CD4-positive, CD25-positive, alpha-beta regulatory T cell (primary cell): ENCODE measurements around the gene CATSPER3. TPM values are rescaled to one million over a fixed set of nuclear protein-coding genes. Genes with fewer than 3 reads are reported as not detected.

Experiments used
- ATAC-seq, 2 donors: fragments of 150-1000 bp; cut with Tn5 transposase; one replicate each; pipeline ENCODE4 v1.10.0; 2021; ENCODE audit warnings: low read depth in 2 of 2, moderate number of reproducible peaks in 2 of 2, moderate library complexity in 1 of 2
- DNase-seq, 3 donors: peaks; one replicate each; pipeline versions ENCODE4 v3.0.0 to v3.0.0-alpha.2; 2012 to 2022; ENCODE audit warnings: mixed read lengths in 1 of 3
- H3K27ac ChIP-seq: one replicate; pipeline ENCODE4 v1.7.0; 2013; ENCODE audit warnings: mild to moderate bottlenecking, low read length; ENCODE audit not compliant: insufficient read depth, poor library complexity, severe bottlenecking
- H3K27me3 ChIP-seq: one replicate; pipeline ENCODE4 v1.7.0; 2013; ENCODE audit warnings: low read length; ENCODE audit not compliant: control insufficient read depth, insufficient read depth
- H3K36me3 ChIP-seq: one replicate; pipeline ENCODE4 v1.7.0; 2013; ENCODE audit warnings: mild to moderate bottlenecking, low read length, moderate library complexity; ENCODE audit not compliant: control insufficient read depth, insufficient read depth
- H3K4me1 ChIP-seq: 2 replicates; pipeline ENCODE4 v1.7.0; 2013; ENCODE audit warnings: mild to moderate bottlenecking, low read length; ENCODE audit not compliant: insufficient read depth, control insufficient read depth, poor library complexity, severe bottlenecking
- H3K4me3 ChIP-seq: one replicate; pipeline ENCODE4 v1.7.0; 2013; ENCODE audit warnings: low read depth, mild to moderate bottlenecking, low read length, moderate library complexity
- H3K9me3 ChIP-seq, 2 experiments: 1 replicate in 1 of 2; 2 replicates in 1 of 2; pipeline ENCODE4 v1.7.0; 2013; ENCODE audit warnings: low read length in 2 of 2, mild to moderate bottlenecking in 1 of 2, moderate library complexity in 1 of 2; ENCODE audit not compliant: control insufficient read depth in 2 of 2
- H3K27ac Mint-ChIP-seq, 3 donors: one replicate each; pipeline ENCODE4 v1.8.0; 2020 to 2022; ENCODE audit warnings: mild to moderate bottlenecking in 3 of 3, mixed read lengths in 3 of 3, moderate library complexity in 2 of 3
- H3K27me3 Mint-ChIP-seq: one replicate; pipeline ENCODE4 v1.8.0; 2022; ENCODE audit warnings: mild to moderate bottlenecking, mixed read lengths
- H3K36me3 Mint-ChIP-seq: one replicate; pipeline ENCODE4 v1.8.0; 2020; ENCODE audit warnings: mixed read lengths
- H3K4me1 Mint-ChIP-seq, 4 donors: one replicate each; pipeline ENCODE4 v1.8.0; 2020 to 2022; ENCODE audit warnings: mixed read lengths in 4 of 4, mild to moderate bottlenecking in 1 of 4
- H3K4me3 Mint-ChIP-seq, 4 donors: one replicate each; pipeline ENCODE4 v1.8.0; 2020 to 2022; ENCODE audit warnings: mild to moderate bottlenecking in 4 of 4, mixed read lengths in 4 of 4, moderate library complexity in 3 of 4
- H3K9me3 Mint-ChIP-seq, 7 donors: one replicate each; pipeline ENCODE4 v1.8.0; 2020 to 2022; ENCODE audit warnings: mixed read lengths in 7 of 7, mild to moderate bottlenecking in 3 of 7, moderate library complexity in 2 of 7
- polyA plus RNA-seq, 4 donors: library from polyadenylated mRNA; unstranded; fragments of 300-500 nt; fragmentation: Illumina TruSeq; gene quantifications; one replicate each; pipeline ENCODE4 v1.2.3, GENCODE V29; 2021
- total RNA-seq: library from RNA; stranded (reverse); gene quantifications from one replicate; pipeline ENCODE4 v1.2.3, GENCODE V29; 2022

The CATSPER3 gene
- total and polyA plus RNA-seq, 5 donors from 2014 or later: 0.34 to 1.3 (median 0.37) TPM

DNA sequence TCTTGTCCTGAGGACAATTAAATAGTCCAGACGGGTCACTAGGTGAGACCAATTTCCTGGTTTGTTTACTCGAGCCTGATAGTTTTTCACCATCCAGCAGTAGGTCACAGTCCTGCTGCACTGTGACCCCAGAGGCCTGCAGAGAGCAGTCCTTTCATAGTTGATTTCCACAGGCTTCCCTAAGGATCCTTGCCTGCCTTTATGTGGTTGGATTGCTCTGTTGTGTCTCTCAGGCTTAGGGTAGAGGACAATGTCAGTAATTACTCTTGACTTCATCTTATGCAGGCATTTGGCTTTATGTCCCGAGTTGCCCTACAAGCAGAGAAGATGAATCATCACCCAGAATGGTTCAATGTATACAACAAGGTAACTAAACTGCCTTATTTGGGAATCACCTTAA, 9.0 kb upstream of the CATSPER3 start:
- Histone ChIP-seq H3K4me1 (no peaks in the 10 kb centered on the region), H3K27ac (no peak overlapping the region), H3K4me3 (no peak overlapping the region), H3K36me3 (peaks cover 9% of the 10 kb centered on the region), H3K9me3 (peaks cover 6 to 11% of the 10 kb centered on the region in 2 experiments), H3K27me3 (no peaks in the 10 kb centered on the region)
- ATAC-seq (no peak), DNase-seq (no peak)
- no peak overlapping the region for H3K27ac Mint-ChIP-seq
- H3K27me3 Mint-ChIP-seq: no peaks in the 10 kb centered on the region
- no peak overlapping the region for H3K4me3 Mint-ChIP-seq
- peaks cover 0 to 6% (median 4%) of the 10 kb centered on the region in 4 donors for H3K4me1 Mint-ChIP-seq
- H3K9me3 Mint-ChIP-seq: peaks cover 0 to 11% (median 4%) of the 10 kb centered on the region in 7 donors
- H3K36me3 Mint-ChIP-seq: peaks cover 25% of the 10 kb centered on the region

GRCh38 chr5:134963098-134963497, 4.6 kb upstream of the CATSPER3 start:
- no peak overlapping the region for H3K4me3 ChIP-seq
- H3K4me3 Mint-ChIP-seq: no peak overlapping the region
- peaks cover 9% of the 10 kb centered on the region for H3K36me3 ChIP-seq
- no peaks in the 10 kb centered on the region for H3K9me3 ChIP-seq
- peaks cover 6% of the 10 kb centered on the region for H3K4me1 ChIP-seq
- no peaks in the 10 kb centered on the region for H3K27me3 Mint-ChIP-seq
- no peak for ATAC-seq
- no peak overlapping the region for H3K27ac Mint-ChIP-seq
- H3K36me3 Mint-ChIP-seq: peaks cover 29% of the 10 kb centered on the region
- no peak overlapping the region for H3K27ac ChIP-seq
- no peaks in the 10 kb centered on the region for H3K9me3 Mint-ChIP-seq
- H3K4me1 Mint-ChIP-seq: peaks cover 6 to 22% (median 14%) of the 10 kb centered on the region in 4 donors
- DNase-seq: no peak
- no peaks in the 10 kb centered on the region for H3K27me3 ChIP-seq

DNA sequence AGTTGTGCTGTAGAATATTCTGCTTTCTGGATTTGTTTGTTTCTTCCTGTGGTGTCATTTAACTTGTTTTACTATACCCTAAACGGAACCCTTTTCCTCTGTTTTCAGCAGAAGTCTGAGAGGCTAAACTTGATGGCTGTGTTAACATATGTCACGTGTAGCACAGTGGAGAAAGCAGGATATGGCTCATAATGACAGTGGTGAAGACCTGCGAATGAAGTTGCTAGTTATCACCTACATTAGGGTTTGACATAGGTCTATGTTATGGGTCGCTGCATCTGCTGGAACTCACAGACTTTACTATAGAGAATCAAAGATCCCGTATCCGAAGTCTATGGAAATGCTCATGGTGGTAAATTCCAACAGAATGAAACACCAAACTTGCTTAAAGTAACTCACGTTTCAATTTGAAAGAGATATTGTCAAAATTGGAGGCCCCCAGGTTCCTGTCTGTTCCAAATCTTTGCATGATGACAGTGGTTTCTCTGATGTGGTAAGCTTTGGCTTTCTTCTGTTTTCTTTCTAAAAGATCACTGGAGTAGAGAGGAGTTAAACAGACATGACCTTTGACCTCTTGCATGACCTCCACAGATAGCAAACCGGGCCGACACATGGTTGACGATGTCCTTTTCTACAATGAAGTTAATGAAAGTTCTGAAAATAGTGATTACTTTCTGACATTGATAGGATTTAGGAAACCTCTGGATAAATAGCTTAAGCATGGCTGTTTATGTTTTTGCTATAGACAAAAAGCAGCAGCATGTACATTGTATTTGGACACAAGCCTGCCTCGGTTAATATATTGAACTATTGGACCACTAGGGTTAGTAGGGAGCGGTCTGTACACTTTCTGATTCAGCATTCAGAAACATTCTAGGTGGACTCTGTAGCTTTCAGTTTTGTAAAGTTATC, 3.1 kb upstream of the CATSPER3 start:
- peak in 2 of 3 donors; percentile 20 to 41 for DNase-seq
- Histone ChIP-seq H3K27me3 (no peaks in the 10 kb centered on the region), H3K4me3 (no peak overlapping the region), H3K27ac (no peak overlapping the region), H3K9me3 (no peaks in the 10 kb centered on the region), H3K4me1 (peaks cover 6% of the 10 kb centered on the region), H3K36me3 (peaks cover 9% of the 10 kb centered on the region)
- Mint-ChIP-seq H3K27ac (peak overlapping the region; percentile 16 to 86 (median 53)), H3K27me3 (no peaks in the 10 kb centered on the region), H3K4me3 (peak overlapping the region in 1 of 4 donors; percentile 5), H3K36me3 (peaks cover 29% of the 10 kb centered on the region), H3K9me3 (no peaks in the 10 kb centered on the region), H3K4me1 (peaks cover 6 to 20% (median 16%) of the 10 kb centered on the region in 4 donors)
- peak; percentile 53 for ATAC-seq

DNA sequence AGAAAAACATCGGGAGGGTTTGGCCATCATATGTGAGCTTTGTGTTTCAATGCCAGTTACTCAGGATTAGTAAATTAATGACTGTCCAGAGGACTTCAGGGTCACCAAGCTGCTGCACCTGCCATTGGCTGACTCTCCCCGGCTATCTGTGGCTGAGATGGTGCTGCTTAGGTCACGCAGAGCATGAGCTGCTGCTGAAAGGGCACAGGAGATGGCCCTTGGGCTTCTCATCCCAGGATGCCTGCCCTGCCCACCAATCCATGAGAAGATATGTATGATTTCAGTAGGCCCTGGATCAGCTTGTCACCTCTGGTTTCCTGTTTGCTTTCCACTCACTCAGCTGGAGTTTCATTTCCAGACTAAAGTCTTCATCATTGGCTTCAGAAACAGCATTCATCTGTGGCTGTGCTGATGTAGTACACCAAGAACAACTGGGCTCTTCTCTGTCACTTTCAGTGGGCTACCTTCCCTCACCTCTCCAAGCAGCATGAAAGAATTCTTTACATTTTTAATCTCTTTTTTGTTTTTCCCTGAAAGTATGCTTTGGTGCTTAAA, 2.4 kb upstream of the CATSPER3 start:
- H3K36me3 Mint-ChIP-seq: peaks cover 27% of the 10 kb centered on the region
- ATAC-seq: no peak
- H3K27me3 Mint-ChIP-seq: no peaks in the 10 kb centered on the region
- peaks cover 10% of the 10 kb centered on the region for H3K36me3 ChIP-seq
- H3K27ac Mint-ChIP-seq: peak overlapping the region in 1 of 3 donors; percentile 86
- peaks cover 6 to 20% (median 16%) of the 10 kb centered on the region in 4 donors for H3K4me1 Mint-ChIP-seq
- DNase-seq: no peak
- no peak overlapping the region for H3K4me3 ChIP-seq
- H3K27me3 ChIP-seq: no peaks in the 10 kb centered on the region
- H3K27ac ChIP-seq: no peak overlapping the region
- H3K9me3 Mint-ChIP-seq: no peaks in the 10 kb centered on the region
- H3K4me1 ChIP-seq: peaks cover 6% of the 10 kb centered on the region
- H3K4me3 Mint-ChIP-seq: no peak overlapping the region
- H3K9me3 ChIP-seq: no peaks in the 10 kb centered on the region

DNA sequence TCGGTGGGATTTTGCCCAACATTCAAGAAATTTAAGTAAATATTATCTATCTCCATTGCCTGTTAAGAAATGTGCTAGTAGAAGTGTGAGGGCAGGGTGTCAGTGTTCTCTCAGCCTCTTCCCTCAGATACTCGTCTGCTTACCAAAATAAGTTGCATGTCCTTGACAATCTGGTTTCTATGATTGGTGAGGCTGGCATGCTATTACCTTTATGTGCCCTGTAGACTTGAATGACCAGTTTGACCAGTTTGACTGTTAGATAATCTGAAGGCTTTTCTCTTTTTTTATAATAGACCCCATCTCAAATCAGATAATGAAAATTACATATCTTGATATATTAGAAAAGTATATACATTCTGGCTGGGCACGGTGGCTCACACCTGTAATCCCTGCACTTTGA, 348 bp downstream of the CATSPER3 start:
- DNase-seq (no peak), ATAC-seq (no peak)
- Mint-ChIP-seq H3K4me3 (no peak overlapping the region), H3K4me1 (peaks cover 6 to 20% (median 16%) of the 10 kb centered on the region in 4 donors), H3K36me3 (peaks cover 21% of the 10 kb centered on the region), H3K27me3 (no peaks in the 10 kb centered on the region), H3K9me3 (no peaks in the 10 kb centered on the region), H3K27ac (no peak overlapping the region)
- Histone ChIP-seq H3K27me3 (no peaks in the 10 kb centered on the region), H3K27ac (no peak overlapping the region), H3K36me3 (peaks cover 4% of the 10 kb centered on the region), H3K4me1 (peaks cover 6% of the 10 kb centered on the region), H3K9me3 (no peaks in the 10 kb centered on the region), H3K4me3 (no peak overlapping the region)

GRCh38 chr5:134969166-134969565, 1.5 kb downstream of the CATSPER3 start:
- peaks cover 20% of the 10 kb centered on the region for H3K36me3 Mint-ChIP-seq
- no peak overlapping the region for H3K4me3 Mint-ChIP-seq
- H3K9me3 Mint-ChIP-seq: no peaks in the 10 kb centered on the region
- H3K4me1 Mint-ChIP-seq: peaks cover 6 to 12% (median 11%) of the 10 kb centered on the region in 4 donors
- peaks cover 4% of the 10 kb centered on the region for H3K36me3 ChIP-seq
- no peak overlapping the region for H3K4me3 ChIP-seq
- H3K4me1 ChIP-seq: peaks cover 6% of the 10 kb centered on the region
- no peaks in the 10 kb centered on the region for H3K27me3 Mint-ChIP-seq
- no peak for DNase-seq
- no peak overlapping the region for H3K27ac ChIP-seq
- ATAC-seq: no peak
- no peaks in the 10 kb centered on the region for H3K9me3 ChIP-seq
- no peak overlapping the region for H3K27ac Mint-ChIP-seq
- H3K27me3 ChIP-seq: no peaks in the 10 kb centered on the region

- Histone ChIP-seq H3K27me3 (no peaks in the 10 kb centered on the region), H3K4me1 (no peaks in the 10 kb centered on the region), H3K4me3 (no peak overlapping the region), H3K36me3 (no peaks in the 10 kb centered on the region), H3K9me3 (peaks cover 7 to 19% of the 10 kb centered on the region in 2 experiments), H3K27ac (no peak overlapping the region)
- no peak for DNase-seq
- Mint-ChIP-seq H3K9me3 (peaks cover 2 to 16% (median 13%) of the 10 kb centered on the region in 7 donors), H3K4me3 (no peak overlapping the region), H3K4me1 (no peaks in the 10 kb centered on the region), H3K27ac (no peak overlapping the region), H3K27me3 (no peaks in the 10 kb centered on the region), H3K36me3 (peaks cover 7% of the 10 kb centered on the region)
- no peak for ATAC-seq
Observed at GRCh38 chr5:134975078-134975715, 7.5 kb downstream of the CATSPER3 start.
